Measurements from ENCODE around the gene SLC25A19.

Gene SLC25A19

GRCh38 chr17:75316253-75316652 lies 27.0 kb upstream of the SLC25A19 start:
- no peak overlapping the region for H3K4me3 ChIP-seq (ENCODE audit: low read depth, low read length)
- TF ChIP-seq CTCF (IDR thresholded peaks at IDR 0.05; ENCODE audit: borderline replicate concordance, insufficient read depth, low read depth, low read length), result no peak

- H3K4me3 ChIP-seq (ENCODE audit: low read depth, low read length), result no peak overlapping the region
- no peak for TF ChIP-seq CTCF (IDR thresholded peaks at IDR 0.05; ENCODE audit: borderline replicate concordance, insufficient read depth, low read depth, low read length)
These were observed 26.5 kb upstream of the SLC25A19 start for GRCh38 chr17:75315541-75316243.

- no peak overlapping the region for H3K4me3 ChIP-seq (ENCODE audit: low read depth, low read length)
- TF ChIP-seq CTCF (IDR thresholded peaks at IDR 0.05; ENCODE audit: borderline replicate concordance, insufficient read depth, low read depth, low read length), result no peak
These were observed 24.8 kb upstream of the SLC25A19 start for GRCh38 chr17:75313941-75314551.

- no peak overlapping the region for H3K4me3 ChIP-seq (ENCODE audit: low read depth, low read length)
- no peak for TF ChIP-seq CTCF (IDR thresholded peaks at IDR 0.05; ENCODE audit: borderline replicate concordance, insufficient read depth, low read depth, low read length)
These were observed 19.7 kb upstream of the SLC25A19 start for GRCh38 chr17:75308732-75309629.

GRCh38 chr17:75307957-75308731 lies 18.9 kb upstream of the SLC25A19 start:
- no peak overlapping the region for H3K4me3 ChIP-seq (ENCODE audit: low read depth, low read length)
- no peak for TF ChIP-seq CTCF (IDR thresholded peaks at IDR 0.05; ENCODE audit: borderline replicate concordance, insufficient read depth, low read depth, low read length)

GRCh38 chr17:75301502-75302206 lies 12.4 kb upstream of the SLC25A19 start:
- no peak for TF ChIP-seq CTCF (IDR thresholded peaks at IDR 0.05; ENCODE audit: borderline replicate concordance, insufficient read depth, low read depth, low read length)
- no peak overlapping the region for H3K4me3 ChIP-seq (ENCODE audit: low read depth, low read length)
